NT2/D1 (cell line): ENCODE measurements around the gene CCDC107.

ENCODE experiments used
- DNase-seq: peaks from one replicate; pipeline ENCODE4 v3.0.0-alpha.2; 2011; ENCODE audit warnings: low read depth, low spot score
- H3K27me3 ChIP-seq: 2 replicates; pipeline ENCODE4 v1.6.0; 2011; ENCODE audit warnings: mild to moderate bottlenecking; ENCODE audit not compliant: insufficient read length, insufficient read depth
- H3K36me3 ChIP-seq: 2 replicates; pipeline ENCODE4 v1.6.1; 2011; ENCODE audit warnings: mild to moderate bottlenecking, low read length, mixed read lengths; ENCODE audit not compliant: insufficient read depth, insufficient read length
- H3K4me1 ChIP-seq: 2 replicates; pipeline ENCODE4 v1.5.1; 2011; ENCODE audit not compliant: insufficient read depth, insufficient read length
- H3K4me3 ChIP-seq: 2 replicates; pipeline ENCODE4 v1.5.1; 2011; ENCODE audit warnings: low read depth; ENCODE audit not compliant: insufficient read length
- H3K9ac ChIP-seq: 2 replicates; pipeline ENCODE4 v1.6.0; 2011; ENCODE audit warnings: low read depth; ENCODE audit not compliant: insufficient read length
- H3K9me3 ChIP-seq: 2 replicates; pipeline ENCODE4 v1.5.1; 2011; ENCODE audit warnings: mild to moderate bottlenecking, low read length; ENCODE audit not compliant: insufficient read depth
- SUZ12 ChIP-seq: IDR thresholded peaks from 2 replicates; pipeline ENCODE4 v1.6.1; 2011; ENCODE audit not compliant: insufficient read length, insufficient read depth; ENCODE audit errors: extremely low read depth
- YY1 ChIP-seq: IDR thresholded peaks from 2 replicates; pipeline ENCODE4 v1.6.1; 2011; ENCODE audit not compliant: insufficient read length, insufficient read depth
- ZNF274 ChIP-seq: IDR thresholded peaks from 2 replicates; pipeline ENCODE4 v1.6.1; 2011; ENCODE audit warnings: mild to moderate bottlenecking, low read depth, low read length

The CCDC107 gene

DNA sequence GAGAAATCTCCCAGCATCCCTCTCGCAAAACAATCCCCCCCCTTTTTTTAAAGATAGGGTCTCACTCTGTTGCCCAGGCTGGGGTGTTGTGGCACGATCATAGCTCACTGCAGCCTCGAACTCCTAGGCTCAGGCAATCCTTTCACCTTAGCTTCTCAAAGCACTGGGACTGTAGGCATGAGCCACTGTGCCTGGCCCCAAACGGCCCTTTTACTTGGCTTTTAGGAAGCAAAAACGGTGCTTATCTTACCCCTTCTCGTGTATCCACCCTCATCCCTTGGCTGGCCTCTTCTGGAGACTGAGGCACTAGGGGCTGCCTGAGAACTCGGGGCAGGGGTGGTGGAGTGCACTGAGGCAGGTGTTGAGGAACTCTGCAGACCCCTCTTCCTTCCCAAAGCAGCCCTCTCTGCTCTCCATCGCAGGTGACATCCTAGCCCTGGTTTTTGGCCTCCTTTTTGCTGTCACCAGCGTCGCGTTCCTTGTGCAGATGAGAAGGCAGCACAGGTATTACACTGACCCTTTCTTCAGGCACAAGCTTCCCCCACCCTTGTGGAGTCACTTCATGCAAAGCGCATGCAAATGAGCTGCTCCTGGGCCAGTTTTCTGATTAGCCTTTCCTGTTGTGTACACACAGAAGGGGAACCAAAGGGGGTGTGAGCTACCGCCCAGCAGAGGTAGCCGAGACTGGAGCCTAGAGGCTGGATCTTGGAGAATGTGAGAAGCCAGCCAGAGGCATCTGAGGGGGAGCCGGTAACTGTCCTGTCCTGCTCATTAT, 22.4 kb downstream of the CCDC107 start:
- Histone ChIP-seq H3K9ac (no peak overlapping the region), H3K9me3 (no peaks in the 10 kb centered on the region), H3K36me3 (peaks cover 43% of the 10 kb centered on the region), H3K4me1 (peaks cover 24% of the 10 kb centered on the region), H3K4me3 (no peak overlapping the region), H3K27me3 (no peaks in the 10 kb centered on the region)
- DNase-seq: peak; percentile 72
- TF ChIP-seq ZNF274 (no peak), YY1 (no peak), SUZ12 (no peak)

DNA sequence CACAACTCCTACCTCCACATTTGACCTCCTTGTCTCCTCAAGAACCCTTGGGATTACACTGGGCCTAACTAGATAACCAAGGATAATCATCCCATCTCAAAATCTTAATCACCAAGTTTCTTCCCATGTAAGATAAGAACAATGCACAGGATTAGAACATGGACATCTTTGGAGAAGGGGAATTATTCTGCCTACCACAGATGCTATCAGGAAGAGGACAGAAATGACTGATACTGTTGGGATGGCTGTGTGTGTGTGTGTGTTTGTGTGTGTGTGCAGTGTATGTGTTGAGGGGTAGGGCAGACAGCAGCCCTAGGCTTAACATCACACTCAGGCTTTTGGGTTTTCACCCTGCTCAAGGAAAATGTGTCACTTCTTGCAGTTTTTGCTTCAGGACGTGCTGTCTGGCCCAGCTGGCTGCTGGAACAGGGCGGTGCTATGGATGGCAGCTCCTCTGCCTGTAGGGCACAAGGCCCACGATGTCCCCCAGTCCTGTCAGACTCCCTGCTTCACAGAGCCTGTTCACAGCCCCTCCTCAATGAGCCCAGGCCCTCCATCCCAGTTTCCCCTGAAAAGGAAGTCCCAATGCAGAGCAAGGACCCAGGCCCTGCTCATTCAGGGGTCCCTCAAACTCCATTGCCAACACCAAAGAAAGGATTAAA, 23.4 kb downstream of the CCDC107 start:
- Histone ChIP-seq H3K9me3 (no peaks in the 10 kb centered on the region), H3K4me3 (no peak overlapping the region), H3K36me3 (peaks cover 52% of the 10 kb centered on the region), H3K27me3 (no peaks in the 10 kb centered on the region), H3K4me1 (peaks cover 19% of the 10 kb centered on the region), H3K9ac (peak overlapping the region; percentile 34)
- TF ChIP-seq YY1 (no peak), ZNF274 (no peak), SUZ12 (no peak)
- no peak for DNase-seq

DNA sequence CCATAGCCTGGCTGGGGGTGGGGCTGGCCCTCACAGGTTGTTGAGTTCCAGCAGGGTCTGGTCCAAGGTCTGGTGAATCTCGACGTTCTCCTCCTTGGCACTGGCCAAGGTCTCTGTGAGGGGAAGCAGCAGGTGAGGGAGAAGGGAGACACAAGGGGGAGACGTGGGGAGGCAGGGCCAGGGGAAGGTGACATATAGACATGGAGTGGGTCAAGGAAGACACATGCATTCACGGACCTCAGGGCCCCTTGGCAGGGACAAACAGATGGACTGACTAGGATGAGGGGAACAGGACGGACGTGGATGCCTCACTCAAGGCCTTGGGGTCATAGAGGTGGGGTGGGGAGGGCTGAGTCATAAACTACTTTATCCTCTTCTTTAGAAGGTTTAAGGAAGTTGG, 24.0 kb downstream of the CCDC107 start:
- no peak for DNase-seq
- Histone ChIP-seq H3K4me3 (no peak overlapping the region), H3K27me3 (no peaks in the 10 kb centered on the region)

GRCh38 chr9:35682520-35683315, 24.6 kb downstream of the CCDC107 start:
- Histone ChIP-seq H3K9me3 (no peaks in the 10 kb centered on the region), H3K4me1 (peaks cover 25% of the 10 kb centered on the region), H3K27me3 (no peaks in the 10 kb centered on the region), H3K9ac (no peak overlapping the region), H3K36me3 (peaks cover 65% of the 10 kb centered on the region), H3K4me3 (no peak overlapping the region)
- no peak for DNase-seq
- TF ChIP-seq YY1: no peak
- no peak for TF ChIP-seq SUZ12
- no peak for TF ChIP-seq ZNF274

More for the DNA sequence above, 24.0 kb downstream of the CCDC107 start:
- peaks cover 22% of the 10 kb centered on the region for H3K4me1 ChIP-seq
- H3K9ac ChIP-seq: no peak overlapping the region
- H3K9me3 ChIP-seq: no peaks in the 10 kb centered on the region
- peaks cover 58% of the 10 kb centered on the region for H3K36me3 ChIP-seq
- no peak for TF ChIP-seq SUZ12

- H3K4me1 ChIP-seq: peaks cover 31% of the 10 kb centered on the region
- no peaks in the 10 kb centered on the region for H3K27me3 ChIP-seq
- H3K36me3 ChIP-seq: peaks cover 71% of the 10 kb centered on the region
- DNase-seq: no peak
- H3K9me3 ChIP-seq: no peaks in the 10 kb centered on the region
- H3K4me3 ChIP-seq: no peak overlapping the region
- TF ChIP-seq SUZ12 (no peak), ZNF274 (no peak), YY1 (no peak)
- H3K9ac ChIP-seq: no peak overlapping the region
Measured at GRCh38 chr9:35683323-35683722, 25.2 kb downstream of the CCDC107 start.

GRCh38 chr9:35684921-35685320, 26.8 kb downstream of the CCDC107 start:
- peaks cover 81% of the 10 kb centered on the region for H3K36me3 ChIP-seq
- no peak overlapping the region for H3K4me3 ChIP-seq
- H3K9me3 ChIP-seq: no peaks in the 10 kb centered on the region
- H3K4me1 ChIP-seq: peaks cover 33% of the 10 kb centered on the region
- DNase-seq: no peak
- TF ChIP-seq YY1 (no peak), SUZ12 (no peak), ZNF274 (no peak)
- H3K9ac ChIP-seq: peak overlapping the region; percentile 17
- H3K27me3 ChIP-seq: no peaks in the 10 kb centered on the region

GRCh38 chr9:35685506-35685905, 27.4 kb downstream of the CCDC107 start:
- Histone ChIP-seq H3K27me3 (no peaks in the 10 kb centered on the region), H3K36me3 (peaks cover 81% of the 10 kb centered on the region), H3K9ac (no peak overlapping the region), H3K9me3 (no peaks in the 10 kb centered on the region), H3K4me1 (peaks cover 31% of the 10 kb centered on the region), H3K4me3 (no peak overlapping the region)
- no peak for TF ChIP-seq YY1
- TF ChIP-seq SUZ12: no peak
- TF ChIP-seq ZNF274: no peak
- DNase-seq: no peak
